ENCODE measurements around the gene ATG14.
A peak's percentile ranks its signal among the peaks of the same experiment; 100 is the strongest.

ATG14 gene

GRCh38 chr14:55414551-55414950 lies 2.9 kb upstream of the ATG14 start:
- H3K27ac ChIP-seq = no peak overlapping the region
- in situ Hi-C loops (cut with HindIII; ENCODE audit: low pct_ligation_motif_present, low sequenced_read_pairs) = no loop called here
- DNase-seq = no peak
- H3K36me3 ChIP-seq (replicated peaks) = no peaks in the 10 kb centered on the region
- no peak overlapping the region for H3K4me3 ChIP-seq (ENCODE audit: low read depth, low read length)
- H3K27me3 ChIP-seq (replicated peaks) = no peaks in the 10 kb centered on the region
- TF ChIP-seq CTCF (IDR thresholded peaks at IDR 0.05; ENCODE audit: low read depth, low read length, missing control alignments) = no peak

- H3K27me3 ChIP-seq (replicated peaks) = no peaks in the 10 kb centered on the region
- H3K4me3 ChIP-seq (ENCODE audit: low read depth, low read length) = no peak overlapping the region
- in situ Hi-C loops (cut with HindIII; ENCODE audit: low pct_ligation_motif_present, low sequenced_read_pairs) = no loop called here
- no peaks in the 10 kb centered on the region for H3K36me3 ChIP-seq (replicated peaks)
- no peak for DNase-seq
- no peak overlapping the region for H3K27ac ChIP-seq
- no peak for TF ChIP-seq CTCF (IDR thresholded peaks at IDR 0.05; ENCODE audit: low read depth, low read length, missing control alignments)
Observed at GRCh38 chr14:55412676-55413075, 1.0 kb upstream of the ATG14 start.

GRCh38 chr14:55410876-55411275 lies 754 bp downstream of the ATG14 start:
- Histone ChIP-seq H3K36me3 (replicated peaks) (no peaks in the 10 kb centered on the region), H3K27ac (peak overlapping the region; percentile 89), H3K27me3 (replicated peaks) (no peaks in the 10 kb centered on the region), H3K4me3 (ENCODE audit: low read depth, low read length) (peak overlapping the region; percentile 91)
- DNase-seq = no peak
- TF ChIP-seq CTCF (IDR thresholded peaks at IDR 0.05; ENCODE audit: low read depth, low read length, missing control alignments) = no peak
- in situ Hi-C loops (cut with HindIII; ENCODE audit: low pct_ligation_motif_present, low sequenced_read_pairs) = no loop called here

- no peak for TF ChIP-seq CTCF (IDR thresholded peaks at IDR 0.05; ENCODE audit: low read depth, low read length, missing control alignments)
- Histone ChIP-seq H3K27ac (no peak overlapping the region), H3K36me3 (replicated peaks) (no peaks in the 10 kb centered on the region), H3K27me3 (replicated peaks) (no peaks in the 10 kb centered on the region), H3K4me3 (ENCODE audit: low read depth, low read length) (no peak overlapping the region)
- in situ Hi-C loops (cut with HindIII; ENCODE audit: low pct_ligation_motif_present, low sequenced_read_pairs) = no loop called here
- no peak for DNase-seq
Observed at GRCh38 chr14:55404173-55404854, 7.3 kb downstream of the ATG14 start.

- in situ Hi-C loops (cut with HindIII; ENCODE audit: low pct_ligation_motif_present, low sequenced_read_pairs) = no loop called here
- Histone ChIP-seq H3K4me3 (ENCODE audit: low read depth, low read length) (no peak overlapping the region), H3K36me3 (replicated peaks) (no peaks in the 10 kb centered on the region), H3K27me3 (replicated peaks) (no peaks in the 10 kb centered on the region), H3K27ac (no peak overlapping the region)
- no peak for DNase-seq
- no peak for TF ChIP-seq CTCF (IDR thresholded peaks at IDR 0.05; ENCODE audit: low read depth, low read length, missing control alignments)
Observed at GRCh38 chr14:55401751-55402150, 9.9 kb downstream of the ATG14 start.

GRCh38 chr14:55399852-55400251 lies 11.8 kb downstream of the ATG14 start:
- DNase-seq = peak; percentile 16
- in situ Hi-C loops (cut with HindIII; ENCODE audit: low pct_ligation_motif_present, low sequenced_read_pairs) = no loop called here

More at GRCh38 chr14:55399852-55400251, 11.8 kb downstream of the ATG14 start:
- no peak overlapping the region for H3K4me3 ChIP-seq (ENCODE audit: low read depth, low read length)
- no peaks in the 10 kb centered on the region for H3K36me3 ChIP-seq (replicated peaks)
- H3K27me3 ChIP-seq (replicated peaks) = no peaks in the 10 kb centered on the region
- no peak overlapping the region for H3K27ac ChIP-seq
- TF ChIP-seq CTCF (IDR thresholded peaks at IDR 0.05; ENCODE audit: low read depth, low read length, missing control alignments) = no peak

Measured in brain microvascular endothelial cell (primary cell).